TTC549 (cell line): ENCODE data around the gene HES3.

ENCODE experiments used
- FAIRE-seq: peaks from 2 replicates; lab custom pipeline; 2012; peaks lifted over from hg19 to GRCh38; lab: Jason Lieb, UNC

Gene HES3

GRCh38 chr1:6280761-6281451 lies 36.9 kb downstream of the HES3 start:
- FAIRE-seq: no peak

GRCh38 chr1:6281511-6282402 lies 37.8 kb downstream of the HES3 start:
- FAIRE-seq: no peak

- no peak for FAIRE-seq
Measured at GRCh38 chr1:6282577-6283270, 38.7 kb downstream of the HES3 start.

GRCh38 chr1:6285336-6285735 lies 41.4 kb downstream of the HES3 start:
- no peak for FAIRE-seq

- FAIRE-seq: no peak
Measured at GRCh38 chr1:6286266-6286665, 42.3 kb downstream of the HES3 start.

- no peak for FAIRE-seq
Measured at GRCh38 chr1:6287029-6287428, 43.0 kb downstream of the HES3 start.

- no peak for FAIRE-seq
Measured at GRCh38 chr1:6287431-6287886, 43.5 kb downstream of the HES3 start.

GRCh38 chr1:6288026-6288425 lies 44.0 kb downstream of the HES3 start:
- FAIRE-seq: no peak

- FAIRE-seq: no peak
Measured at GRCh38 chr1:6288665-6289064, 44.7 kb downstream of the HES3 start.

- no peak for FAIRE-seq
Measured at GRCh38 chr1:6292102-6292501, 48.1 kb downstream of the HES3 start.

- FAIRE-seq: no peak
Measured at GRCh38 chr1:6294080-6294889, 50.3 kb downstream of the HES3 start.

GRCh38 chr1:6294890-6295556 lies 51.0 kb downstream of the HES3 start:
- no peak for FAIRE-seq
